ENCODE results near the gene RAET1G. TPM values are rescaled to one million over a fixed set of nuclear protein-coding genes. Genes with fewer than 3 reads are reported as not detected.
A peak's percentile ranks its signal among the peaks of the same experiment; 100 is the strongest.
"Not testable (repeated sequence)": the region's sequence is repeated elsewhere in the genome, so short reads cannot be mapped to it uniquely, and the experiment has no call there.

RAET1G gene, protein sequence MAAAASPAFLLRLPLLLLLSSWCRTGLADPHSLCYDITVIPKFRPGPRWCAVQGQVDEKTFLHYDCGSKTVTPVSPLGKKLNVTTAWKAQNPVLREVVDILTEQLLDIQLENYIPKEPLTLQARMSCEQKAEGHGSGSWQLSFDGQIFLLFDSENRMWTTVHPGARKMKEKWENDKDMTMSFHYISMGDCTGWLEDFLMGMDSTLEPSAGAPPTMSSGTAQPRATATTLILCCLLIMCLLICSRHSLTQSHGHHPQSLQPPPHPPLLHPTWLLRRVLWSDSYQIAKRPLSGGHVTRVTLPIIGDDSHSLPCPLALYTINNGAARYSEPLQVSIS
- total RNA-seq = 10 to 100 TPM in 5 of 9 donors, 1 to 10 TPM in 3, under 1 TPM in 1; 0.22 to 29.8 (median 11.6) TPM
- polyA plus RNA-seq = 10 to 100 TPM in 2 of 3 donors, 1 to 10 TPM in 1; 3.1 to 40.7 (median 11.5) TPM
- long read RNA-seq, donor 1, partial matches to known transcripts = 0 of 1 reads
- long read RNA-seq, donor 1, other reads (novel, unspliced or antisense) = 0 of 1 reads
- long read RNA-seq, donor 2 = 0 reads
- long read RNA-seq, donor 3 = 0 reads
- long read RNA-seq, donor 4, transcript RAET1G-201 (5 exons, 1,107 nt) = minor isoform, 5 of 17 reads
- long read RNA-seq, donor 4, transcript RAET1G-202 (5 exons, 904 nt) = major isoform, 7 of 17 reads
- long read RNA-seq, donor 4, partial matches to known transcripts = 1 of 17 reads
- long read RNA-seq, donor 4, other reads (novel, unspliced or antisense) = 4 of 17 reads
- long read RNA-seq, donor 5, transcript RAET1G-201 (5 exons, 1,107 nt) = major isoform, 5 of 10 reads
- long read RNA-seq, donor 5, transcript RAET1G-202 (5 exons, 904 nt) = major isoform, 5 of 10 reads
- long read RNA-seq, donor 5, partial matches to known transcripts = 0 of 10 reads
- long read RNA-seq, donor 5, other reads (novel, unspliced or antisense) = 0 of 10 reads
- long read RNA-seq, donor 6, partial matches to known transcripts = 1 of 6 reads
- long read RNA-seq, donor 6, other reads (novel, unspliced or antisense) = 0 of 6 reads
- long read RNA-seq, donor 7 = 0 reads
- long read RNA-seq, donor 8 = 0 reads
- long read RNA-seq, donor 9 = 0 reads
- long read RNA-seq, donor 10 = 0 reads

DNA sequence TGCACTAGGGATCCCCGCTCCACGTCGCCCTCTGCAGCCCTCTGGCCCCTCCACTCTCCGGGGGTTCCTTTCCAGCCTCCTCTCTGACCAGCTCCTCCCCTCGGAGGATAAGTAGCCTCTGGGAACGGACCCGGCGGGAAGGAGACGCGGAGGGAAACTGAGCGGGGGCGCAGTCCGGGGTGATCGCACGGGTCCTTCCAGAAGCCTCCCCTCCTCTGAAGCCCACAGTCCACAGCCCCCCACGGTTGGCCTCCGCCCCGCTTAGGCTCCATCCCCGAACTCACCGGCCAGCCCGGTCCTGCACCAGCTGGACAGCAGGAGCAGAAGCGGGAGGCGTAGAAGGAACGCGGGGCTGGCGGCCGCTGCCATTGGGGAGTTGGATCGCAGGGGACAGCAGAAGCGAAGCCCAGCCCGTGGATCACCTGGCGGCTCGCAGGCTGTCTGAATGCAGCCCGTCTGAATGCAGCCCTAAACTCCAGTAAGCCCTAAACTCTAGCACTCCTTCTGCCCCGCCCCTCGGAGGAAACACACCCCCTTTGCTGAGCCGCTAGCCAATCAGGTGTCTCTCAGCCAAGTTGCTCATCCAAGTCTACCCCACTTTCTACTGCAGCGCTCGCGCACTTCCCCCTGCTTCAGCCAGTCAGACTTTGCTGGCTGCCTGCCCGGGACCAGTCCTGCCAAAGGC, at the start of gene RAET1G:
TSS of gene RAET1G (minus strand) at position 480 of the 685 bp plus-strand sequence. CDS start at position 369, 111 bp downstream.
- no peaks in the 10 kb centered on the region for H3K27me3 ChIP-seq
- H3K36me3 ChIP-seq (replicated peaks in 1 of 2) = no peaks in the 10 kb centered on the region
- no peaks in the 10 kb centered on the region for H3K9me3 ChIP-seq (replicated peaks in 1 of 3)
- peak within 1 kb of the TSS in 1 of 5 donors; percentile 37 for H3K27ac ChIP-seq
- H3K4me3 ChIP-seq = peak within 1 kb of the TSS; percentile 22 to 51 (median 40)
- peak in 1 of 2 donors; percentile 70 for TF ChIP-seq POLR2A (IDR thresholded peaks at IDR 0.05)
- TF ChIP-seq, protein P1, sequence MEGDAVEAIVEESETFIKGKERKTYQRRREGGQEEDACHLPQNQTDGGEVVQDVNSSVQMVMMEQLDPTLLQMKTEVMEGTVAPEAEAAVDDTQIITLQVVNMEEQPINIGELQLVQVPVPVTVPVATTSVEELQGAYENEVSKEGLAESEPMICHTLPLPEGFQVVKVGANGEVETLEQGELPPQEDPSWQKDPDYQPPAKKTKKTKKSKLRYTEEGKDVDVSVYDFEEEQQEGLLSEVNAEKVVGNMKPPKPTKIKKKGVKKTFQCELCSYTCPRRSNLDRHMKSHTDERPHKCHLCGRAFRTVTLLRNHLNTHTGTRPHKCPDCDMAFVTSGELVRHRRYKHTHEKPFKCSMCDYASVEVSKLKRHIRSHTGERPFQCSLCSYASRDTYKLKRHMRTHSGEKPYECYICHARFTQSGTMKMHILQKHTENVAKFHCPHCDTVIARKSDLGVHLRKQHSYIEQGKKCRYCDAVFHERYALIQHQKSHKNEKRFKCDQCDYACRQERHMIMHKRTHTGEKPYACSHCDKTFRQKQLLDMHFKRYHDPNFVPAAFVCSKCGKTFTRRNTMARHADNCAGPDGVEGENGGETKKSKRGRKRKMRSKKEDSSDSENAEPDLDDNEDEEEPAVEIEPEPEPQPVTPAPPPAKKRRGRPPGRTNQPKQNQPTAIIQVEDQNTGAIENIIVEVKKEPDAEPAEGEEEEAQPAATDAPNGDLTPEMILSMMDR (IDR thresholded peaks at IDR 0.05) = no peak
- H3K4me1 ChIP-seq (replicated peaks in 1 of 2) = peaks cover 10 to 16% of the 10 kb centered on the region in 2 donors
- peak; percentile 95 to 98 (median 97) for DNase-seq
- WGBS, 4 donors = 0 to 1% (median 1%) methylated on average over 19 to 40 of the region's 40 CpGs
- intact Hi-C loops (cut with DNase I) = loop anchor here (10.0 kb wide), 2 partner anchors 58 to 198 kb away; partner anchors contain the start of gene LRP11 (in 2 of the 2)

DNA sequence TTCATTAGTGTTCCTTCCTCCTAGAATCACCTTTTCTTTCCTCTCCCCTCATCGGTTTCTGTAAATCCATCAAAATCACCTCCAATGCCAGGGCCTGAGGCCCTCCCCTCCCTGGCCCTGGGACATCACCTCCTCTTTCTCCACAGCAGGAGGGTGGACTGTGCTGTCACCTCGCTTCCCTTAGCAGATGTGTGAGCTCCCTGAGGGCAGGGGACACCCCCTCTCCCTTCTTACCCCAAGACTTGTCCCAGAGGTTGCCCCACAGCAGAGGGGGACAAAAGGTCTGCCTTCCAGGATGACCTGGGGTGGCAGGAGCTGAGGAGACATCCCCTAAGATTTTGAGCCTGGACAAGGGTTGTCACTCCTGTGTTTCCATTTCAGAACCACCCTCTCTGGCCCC, 46.7 kb upstream of the RAET1G start:
- H3K4me3 ChIP-seq = no peak overlapping the region
- peak in 1 of 7 donors; percentile 21 for DNase-seq
- H3K9me3 ChIP-seq (replicated peaks in 1 of 3) = no peaks in the 10 kb centered on the region
- 65 to 93% (median 78%) methylated on average over 2 of the region's 2 CpGs for WGBS, 4 donors
- H3K27ac ChIP-seq = no peak overlapping the region
- H3K27me3 ChIP-seq = peaks cover 8% of the 10 kb centered on the region
- intact Hi-C loops (cut with DNase I) = no loop called here
- TF ChIP-seq, protein P1 (IDR thresholded peaks at IDR 0.05) = no peak
- no peak for TF ChIP-seq POLR2A (IDR thresholded peaks at IDR 0.05)
- H3K36me3 ChIP-seq (replicated peaks in 1 of 2) = no peaks in the 10 kb centered on the region
- no peaks in the 10 kb centered on the region for H3K4me1 ChIP-seq (replicated peaks in 1 of 2)

DNA sequence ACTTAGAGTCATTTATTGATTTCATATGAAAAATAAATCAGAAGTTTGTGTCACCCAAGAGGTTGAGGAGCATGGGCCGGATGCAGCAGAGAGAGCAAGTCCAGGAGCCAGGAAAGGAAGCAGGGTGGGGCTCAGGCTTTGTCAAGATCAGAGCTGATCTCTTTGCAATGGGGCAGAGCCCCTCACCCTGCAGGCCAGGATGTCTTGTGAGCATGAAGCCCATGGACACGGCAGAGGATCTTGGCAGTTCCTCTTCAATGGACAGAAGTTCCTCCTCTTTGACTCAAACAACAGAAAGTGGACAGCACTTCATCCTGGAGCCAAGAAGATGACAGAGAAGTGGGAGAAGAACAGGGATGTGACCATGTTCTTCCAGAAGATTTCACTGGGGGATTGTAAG, 46.0 kb upstream of the RAET1G start:
- H3K36me3 ChIP-seq (replicated peaks in 1 of 2); H3K9me3 ChIP-seq (replicated peaks in 1 of 3); H3K4me1 ChIP-seq (replicated peaks in 1 of 2); H3K27ac ChIP-seq; H3K4me3 ChIP-seq; intact Hi-C loops (cut with DNase I): not testable (repeated sequence)
- peak in 1 of 7 donors; percentile 21 for DNase-seq
- WGBS, 4 donors = 70 to 83% (median 79%) methylated on average over 2 of the region's 2 CpGs
- H3K27me3 ChIP-seq = peaks cover 13% of the 10 kb centered on the region

DNA sequence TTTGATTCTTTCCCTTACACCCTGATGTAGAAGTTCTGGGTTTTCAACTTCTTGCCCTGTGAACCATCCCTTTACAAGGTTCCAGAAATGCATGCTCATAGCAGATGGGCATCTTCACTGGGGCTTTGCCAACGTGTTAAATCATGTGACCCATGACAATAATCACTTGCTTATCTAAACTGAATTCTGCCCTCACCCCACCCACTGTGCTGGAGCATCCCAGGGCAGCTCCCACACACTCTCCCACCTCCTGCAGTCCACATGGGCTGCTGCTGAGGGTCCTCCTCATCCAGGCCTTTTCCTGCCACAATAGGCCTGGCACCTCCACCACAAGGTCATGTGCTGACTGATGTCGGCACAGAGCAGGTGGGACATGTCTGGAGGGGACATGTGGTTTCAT, 45.1 kb upstream of the RAET1G start:
- H3K9me3 ChIP-seq (replicated peaks in 1 of 3); intact Hi-C loops (cut with DNase I); H3K36me3 ChIP-seq (replicated peaks in 1 of 2); H3K27ac ChIP-seq; H3K4me3 ChIP-seq: not testable (repeated sequence)
- peak in 1 of 7 donors; percentile 20 for DNase-seq
- Histone ChIP-seq H3K4me1 (replicated peaks in 1 of 2) (peaks cover 0 to 13% of the 10 kb centered on the region in 2 donors), H3K27me3 (peaks cover 15% of the 10 kb centered on the region)
- 22 to 84% (median 76%) methylated on average over 1 to 2 of the region's 2 CpGs for WGBS, 4 donors
